GM08714 (cell line): ENCODE results near the gene NEXN.
"Not testable (repeated sequence)": the region's sequence is repeated elsewhere in the genome, so short reads cannot be mapped to it uniquely, and the experiment has no call there.

Experiments
- H3K4me3 ChIP-seq: fragments of 200-500 bp; sonication (Bioruptor generic); 2 replicates; pipeline ENCODE4 v1.5.1; 2014; ENCODE audit warnings: mild to moderate bottlenecking, low read length, inconsistent platforms
- ZNF274 ChIP-seq: IDR thresholded peaks from 2 replicates; pipeline ENCODE4 v1.6.1; 2012; ENCODE audit warnings: mild to moderate bottlenecking, low read depth, low read length

Gene NEXN

GRCh38 chr1:77882411-77882810, 6.0 kb upstream of the NEXN start:
- no peak for TF ChIP-seq ZNF274
- no peak overlapping the region for H3K4me3 ChIP-seq

- H3K4me3 ChIP-seq, result peak overlapping the region; percentile 54
- TF ChIP-seq ZNF274, result no peak
Observed at GRCh38 chr1:77888781-77889642, 588 bp downstream of the NEXN start.

- H3K4me3 ChIP-seq, result peak overlapping the region; percentile 54; the same call in 1 of the 2 replicates
- no peak for TF ChIP-seq ZNF274
Observed at GRCh38 chr1:77889671-77890070, 1.2 kb downstream of the NEXN start.

- TF ChIP-seq ZNF274, result no peak
Observed at GRCh38 chr1:77891200-77891599, 2.8 kb downstream of the NEXN start.

GRCh38 chr1:77899647-77900320, 11.4 kb downstream of the NEXN start:
- no peak overlapping the region for H3K4me3 ChIP-seq
- TF ChIP-seq ZNF274, result no peak

More at GRCh38 chr1:77891200-77891599, 2.8 kb downstream of the NEXN start:
- H3K4me3 ChIP-seq, result no peak overlapping the region

- H3K4me3 ChIP-seq, result no peak overlapping the region
- no peak for TF ChIP-seq ZNF274
Observed at GRCh38 chr1:77900687-77901293, 12.4 kb downstream of the NEXN start.

GRCh38 chr1:77905603-77906002, 17.2 kb downstream of the NEXN start:
- TF ChIP-seq ZNF274, result no peak
- no peak overlapping the region for H3K4me3 ChIP-seq

- no peak overlapping the region for H3K4me3 ChIP-seq
- no peak for TF ChIP-seq ZNF274
Observed at GRCh38 chr1:77906019-77906545, 17.7 kb downstream of the NEXN start.

GRCh38 chr1:77906624-77907023, 18.2 kb downstream of the NEXN start:
- no peak for TF ChIP-seq ZNF274
- H3K4me3 ChIP-seq, result no peak overlapping the region

GRCh38 chr1:77910116-77910515, 21.7 kb downstream of the NEXN start:
- no peak for TF ChIP-seq ZNF274
- no peak overlapping the region for H3K4me3 ChIP-seq

- not testable (repeated sequence) for H3K4me3 ChIP-seq
Observed at GRCh38 chr1:77918918-77919317, 30.5 kb downstream of the NEXN start.

GRCh38 chr1:77925518-77925917, 37.1 kb downstream of the NEXN start:
- no peak for TF ChIP-seq ZNF274
- no peak overlapping the region for H3K4me3 ChIP-seq

GRCh38 chr1:77925956-77926355, 37.5 kb downstream of the NEXN start:
- no peak for TF ChIP-seq ZNF274

GRCh38 chr1:77926561-77927357, 38.3 kb downstream of the NEXN start:
- peak overlapping the region; percentile 64; the same call in 1 of the 2 replicates for H3K4me3 ChIP-seq
- TF ChIP-seq ZNF274, result no peak

More at GRCh38 chr1:77925956-77926355, 37.5 kb downstream of the NEXN start:
- no peak overlapping the region for H3K4me3 ChIP-seq
